H1 (cell line): ENCODE data around the gene ZNF74. TPM values are rescaled to one million over a fixed set of nuclear protein-coding genes. Genes with fewer than 3 reads are reported as not detected.

ENCODE experiments used
- CTCF ChIA-PET: fragments of 300-600 bp; sonication (Branson Sonifier 250); formaldehyde crosslinking; loops from one replicate; lab custom pipeline; 2021; ENCODE audit not compliant: partially characterized antibody; lab: Charles Lee
- POLR2A ChIA-PET: fragments of 300-600 bp; sonication (Branson Sonifier 250); formaldehyde crosslinking; loops from one replicate; lab custom pipeline; 2021; ENCODE audit warnings: inconsistent platforms; ENCODE audit not compliant: partially characterized antibody; lab: Charles Lee
- DNase-seq, 2 experiments: peaks; one replicate each; pipeline versions ENCODE4 v3.0.0 to v3.0.0-alpha.2; 2010 to 2022; ENCODE audit warnings: low spot score in 2 of 2, low read depth in 1 of 2, mixed read lengths in 1 of 2
- FAIRE-seq: peaks from 2 replicates; lab custom pipeline; 2011; peaks lifted over from hg19 to GRCh38; lab: Jason Lieb, UNC
- H2AFZ ChIP-seq: 2 replicates; pipeline ENCODE4 v1.8.1; 2012; ENCODE audit warnings: low read length, inconsistent platforms
- H2AK5ac ChIP-seq: 2 replicates; pipeline ENCODE4 v1.6.1; 2013; ENCODE audit warnings: low read depth, low read length
- H2BK120ac ChIP-seq: replicated peaks from 2 replicates; pipeline ENCODE3; 2013; ENCODE audit warnings: low read depth, low read length, inconsistent platforms
- H2BK12ac ChIP-seq: 2 replicates; pipeline ENCODE4 v1.6.1; 2013; ENCODE audit warnings: low read depth, low read length
- H2BK15ac ChIP-seq: 2 replicates; pipeline ENCODE4 v1.6.1; 2013; ENCODE audit warnings: low read length
- H2BK20ac ChIP-seq: 2 replicates; pipeline ENCODE4 v1.6.1; 2013; ENCODE audit warnings: low read length
- H2BK5ac ChIP-seq: 2 replicates; pipeline ENCODE4 v1.6.1; 2013; ENCODE audit warnings: low read depth, low read length
- H3K14ac ChIP-seq: 2 replicates; pipeline ENCODE4 v1.6.1; 2013; ENCODE audit warnings: inconsistent platforms; ENCODE audit not compliant: insufficient read length
- H3K18ac ChIP-seq: 2 replicates; pipeline ENCODE4 v1.6.1; 2013; ENCODE audit warnings: low read length; ENCODE audit errors: extremely low read depth
- H3K23ac ChIP-seq: 2 replicates; pipeline ENCODE4 v1.6.1; 2013; ENCODE audit warnings: inconsistent platforms; ENCODE audit not compliant: insufficient read length
- H3K23me2 ChIP-seq: 2 replicates; pipeline ENCODE4 v1.6.1; 2013; ENCODE audit warnings: low read depth, low read length
- H3K27ac ChIP-seq: 2 replicates; pipeline ENCODE4 v1.6.1; 2011; ENCODE audit warnings: low read depth, low read length, inconsistent platforms
- H3K27me3 ChIP-seq, 4 experiments: replicated peaks in 1 of 4; 1 replicate in 1 of 4; 2 replicates in 3 of 4; pipeline versions ENCODE4 v1.6.1 to v1.8.1; 2011 to 2013; ENCODE audit warnings: low read length in 3 of 4, mild to moderate bottlenecking in 3 of 4, inconsistent platforms in 2 of 4, mixed read lengths in 2 of 4, moderate library complexity in 1 of 4; ENCODE audit not compliant: control insufficient read depth in 3 of 4, insufficient read depth in 3 of 4; ENCODE audit errors: extremely low read depth in 1 of 4
- H3K36me3 ChIP-seq, 4 experiments: 2 replicates each; pipeline versions ENCODE4 v1.6.1 to v1.8.1; 2011 to 2013; ENCODE audit warnings: mild to moderate bottlenecking in 4 of 4, low read length in 3 of 4, moderate library complexity in 2 of 4, control low read depth in 1 of 4, inconsistent platforms in 1 of 4; ENCODE audit not compliant: insufficient read depth in 4 of 4, control insufficient read depth in 2 of 4
- H3K4ac ChIP-seq: replicated peaks from 2 replicates; pipeline ENCODE3; 2013; ENCODE audit warnings: low read length, low read depth, mixed read lengths, inconsistent platforms; ENCODE audit not compliant: insufficient read length
- H3K4me1 ChIP-seq, 4 experiments: replicated peaks in 1 of 4; 1 replicate in 1 of 4; 2 replicates in 3 of 4; pipeline versions ENCODE4 v1.6.1 to v1.8.1; 2011 to 2013; ENCODE audit warnings: low read length in 3 of 4, inconsistent platforms in 2 of 4, mixed read lengths in 1 of 4; ENCODE audit not compliant: insufficient read depth in 4 of 4, control insufficient read depth in 3 of 4
- H3K4me2 ChIP-seq, 2 experiments: 2 replicates each; pipeline versions ENCODE4 v1.6.1 to v1.8.1; 2011 to 2013; ENCODE audit warnings: low read depth in 2 of 2, low read length in 2 of 2, control low read depth in 1 of 2, inconsistent platforms in 1 of 2, mild to moderate bottlenecking in 1 of 2; ENCODE audit not compliant: insufficient read depth in 1 of 2
- H3K4me3 ChIP-seq, 4 experiments: fragments of 200-600, 300-600 bp in 1 of 4; sonication (generic), shearing (Covaris generic), sonication (Bioruptor Twin) in 1 of 4; 2 replicates each; pipeline versions ENCODE4 v1.5.1 to v1.8.1; 2011 to 2016; ENCODE audit warnings: low read length in 4 of 4, low read depth in 3 of 4, control low read depth in 2 of 4, inconsistent platforms in 2 of 4, mild to moderate bottlenecking in 2 of 4, mixed read lengths in 1 of 4, moderate library complexity in 1 of 4; ENCODE audit not compliant: insufficient read depth in 2 of 4; ENCODE audit errors: extremely low read depth in 1 of 4
- H3K56ac ChIP-seq: replicated peaks from 2 replicates; pipeline ENCODE3; 2013; ENCODE audit warnings: low read depth, mild to moderate bottlenecking, mixed read lengths, low read length, inconsistent platforms; ENCODE audit not compliant: insufficient read length
- H3K79me1 ChIP-seq: 2 replicates; pipeline ENCODE4 v1.6.1; 2013; ENCODE audit warnings: low read depth, low read length, control low read depth
- H3K79me2 ChIP-seq, 2 experiments: 2 replicates each; pipeline versions ENCODE4 v1.6.1 to v1.8.1; 2012 to 2013; ENCODE audit warnings: low read length in 2 of 2, mild to moderate bottlenecking in 2 of 2, inconsistent platforms in 1 of 2; ENCODE audit not compliant: insufficient read depth in 2 of 2, control insufficient read depth in 1 of 2
- H3K9ac ChIP-seq, 4 experiments: replicated peaks in 1 of 4; 1 replicate in 1 of 4; 2 replicates in 3 of 4; pipeline versions ENCODE4 v1.6.1 to v1.8.1; 2011 to 2013; ENCODE audit warnings: low read depth in 3 of 4, low read length in 3 of 4, control low read depth in 2 of 4, mild to moderate bottlenecking in 2 of 4, moderate library complexity in 2 of 4, inconsistent platforms in 1 of 4; ENCODE audit errors: extremely low read depth in 1 of 4
- H3K9me3 ChIP-seq, 2 experiments: 2 replicates each; pipeline versions ENCODE4 v1.6.1 to v1.8.1; 2012 to 2013; ENCODE audit warnings: mild to moderate bottlenecking in 2 of 2, moderate library complexity in 2 of 2, control low read depth in 1 of 2, inconsistent platforms in 1 of 2, low read depth in 1 of 2, low read length in 1 of 2, mixed read lengths in 1 of 2; ENCODE audit not compliant: insufficient read depth in 2 of 2
- H4K20me1 ChIP-seq, 2 experiments: replicated peaks in 1 of 2; 2 replicates each; pipeline versions ENCODE3 to v1.8.1; 2011 to 2013; ENCODE audit warnings: inconsistent platforms in 2 of 2, low read length in 2 of 2, mild to moderate bottlenecking in 1 of 2; ENCODE audit not compliant: insufficient read depth in 2 of 2, control insufficient read depth in 1 of 2
- H4K5ac ChIP-seq: 2 replicates; pipeline ENCODE4 v1.6.1; 2013; ENCODE audit warnings: low read length, low read depth, mixed read lengths, inconsistent platforms; ENCODE audit not compliant: insufficient read length
- H4K8ac ChIP-seq: 2 replicates; pipeline ENCODE4 v1.8.0; 2013; ENCODE audit warnings: mild to moderate bottlenecking, moderate library complexity, low read length, inconsistent platforms; ENCODE audit not compliant: insufficient read depth; ENCODE audit errors: extremely low read depth
- H4K91ac ChIP-seq: replicated peaks from 2 replicates; pipeline ENCODE3; 2013; ENCODE audit warnings: low read length, mixed read lengths, inconsistent platforms; ENCODE audit not compliant: insufficient read length
- BCL11A ChIP-seq, 2 experiments: IDR thresholded peaks; one replicate each; pipeline ENCODE4 v1.6.1; 2011; ENCODE audit warnings: low read depth in 2 of 2, low read length in 2 of 2, mild to moderate bottlenecking in 2 of 2
- RBBP5 ChIP-seq: IDR thresholded peaks from 2 replicates; pipeline ENCODE4 v1.7.1; 2012; ENCODE audit warnings: low read depth, mild to moderate bottlenecking, inconsistent platforms, low read length, moderate library complexity, borderline replicate concordance
- RXRA ChIP-seq: IDR thresholded peaks from 2 replicates; pipeline ENCODE4 v1.6.1; 2011; ENCODE audit warnings: low read depth, mild to moderate bottlenecking, low read length, moderate library complexity; ENCODE audit not compliant: insufficient read depth
- SAP30 ChIP-seq: fragments of 300-600 bp; sonication (generic); IDR thresholded peaks from 2 replicates; pipeline ENCODE4 v1.7.1; 2012; ENCODE audit warnings: low read length, moderate library complexity, mild to moderate bottlenecking, inconsistent platforms; ENCODE audit not compliant: insufficient read depth, insufficient replicate concordance
- YY1 ChIP-seq: IDR thresholded peaks from 2 replicates; pipeline ENCODE4 v1.6.1; 2011; ENCODE audit warnings: low read depth, mild to moderate bottlenecking, low read length
- WGBS, 2 experiments: shearing (Covaris generic) in 1 of 2; methylation state at CpG; one replicate each; pipeline versions ENCODE4 v1.1.6 to v1.1.7; 2013 to 2015; ENCODE audit warnings: low lambda C conversion rate in 2 of 2, mixed read lengths in 2 of 2, inconsistent platforms in 1 of 2, low coverage in 1 of 2, missing lambda C conversion rate in 1 of 2; ENCODE audit not compliant: insufficient replicate concordance in 2 of 2, insufficient coverage in 1 of 2, insufficient read length in 1 of 2; ENCODE audit errors: extremely low coverage in 1 of 2, missing lambda C conversion rate in 1 of 2; 5-methylcytosine and 5-hydroxymethylcytosine counted together
- polyA plus RNA-seq, 7 experiments: library from polyadenylated mRNA; depleted of rRNA in 3 of 7; stranded (reverse) in 5 of 7; unstranded in 2 of 7; fragments of >200 nt in 5 of 7; fragments of 200-250 nt in 2 of 7; gene quantifications; 1 replicate in 5 of 7; 2 replicates in 1 of 7; 4 replicates in 1 of 7; pipeline versions ENCODE4 v1.2.1 to v1.2.3, GENCODE V29; 2011 to 2013; ENCODE audit warnings: missing spikeins in 2 of 7, mixed read lengths in 2 of 7
- total RNA-seq: library from RNA; stranded (reverse); fragmentation: NEBNext Ultra II Directional; extraction: Animal tissue kit (Norgen Biotek cat#: 25700); gene quantifications from 2 replicates; pipeline ENCODE4 v1.2.1, GENCODE V29; 2021

Gene ZNF74
- total and polyA plus RNA-seq, 2 of the 8 experiments (the other 6 are each of a cell fraction or from before 2014, with no cell fraction given) = 29.7 to 45.7 TPM

- DNase-seq (no peak), FAIRE-seq (no peak)
- no peaks in the 10 kb centered on the region; a peak in 1 of 8 replicates for H3K36me3 ChIP-seq
- no peak overlapping the region for H3K56ac ChIP-seq
- ChIA-PET POLR2A (no interaction called here), CTCF (interaction anchor here (0.5 to 0.7 kb wide), 2 partner anchors 31 to 238 kb away, joined by 3 read pairs; no protein-coding TSS in a partner anchor)
- no peaks in the 10 kb centered on the region; the same call in 1 of the 2 replicates for H3K23me2 ChIP-seq
- H4K8ac ChIP-seq = no peak overlapping the region
- no peak overlapping the region for H2BK12ac ChIP-seq
- H2BK120ac ChIP-seq = no peak overlapping the region
- no peak overlapping the region for H3K4me2 ChIP-seq
- H3K9ac ChIP-seq = no peak overlapping the region
- H3K23ac ChIP-seq = no peak overlapping the region
- no peak overlapping the region for H3K14ac ChIP-seq
- no peaks in the 10 kb centered on the region for H3K79me2 ChIP-seq
- H2BK5ac ChIP-seq = no peak overlapping the region
- H3K4me1 ChIP-seq = no peaks in the 10 kb centered on the region
- H3K18ac ChIP-seq = no peak overlapping the region
- H4K5ac ChIP-seq = no peak overlapping the region
- H2AFZ ChIP-seq = no peak overlapping the region
- no peak overlapping the region for H3K4me3 ChIP-seq
- no peaks in the 10 kb centered on the region for H3K9me3 ChIP-seq
- no peak overlapping the region for H2BK20ac ChIP-seq
- 100% methylated on average over 1 of the region's 1 CpG; no CpG with 5 or more reads in 1 of the 2 experiments for WGBS, 2 experiments
- H4K20me1 ChIP-seq = no peaks in the 10 kb centered on the region
- no peaks in the 10 kb centered on the region for H3K79me1 ChIP-seq
- no peak overlapping the region for H2BK15ac ChIP-seq
- no peak overlapping the region for H4K91ac ChIP-seq
- no peak overlapping the region for H2AK5ac ChIP-seq
- H3K27ac ChIP-seq = no peak overlapping the region
- H3K27me3 ChIP-seq = no peaks in the 10 kb centered on the region
- H3K4ac ChIP-seq = no peak overlapping the region
- TF ChIP-seq RBBP5 (no peak), SAP30 (no peak), YY1 (no peak), RXRA (no peak), BCL11A (IDR thresholded peaks at IDR 0.05; ENCODE audit: low read depth in 2 of 2, low read length in 2 of 2) (no peak)
Observed at GRCh38 chr22:20450551-20450906, 56.6 kb downstream of the ZNF74 start.
